Ovary (tissue), 9 donors: ENCODE results near the gene BTBD19. TPM values are rescaled to one million over a fixed set of nuclear protein-coding genes. Genes with fewer than 3 reads are reported as not detected.
"Not testable (repeated sequence)": the region's sequence is repeated elsewhere in the genome, so short reads cannot be mapped to it uniquely, and the experiment has no call there.

Source experiments
- DNase-seq, 5 donors: peaks; one replicate each; pipeline ENCODE4 v3.0.0-alpha.2; 2019 to 2020
- H3K27ac ChIP-seq, 2 donors: fragments of 200-600 bp; one replicate each; pipeline versions ENCODE4 v1.5.1 to v1.8.0; 2019 to 2022
- H3K27me3 ChIP-seq: fragments of 200-600 bp; one replicate; pipeline ENCODE4 v1.8.0; 2022
- H3K36me3 ChIP-seq: fragments of 200-600 bp; sonication (generic); one replicate; pipeline ENCODE4 v1.5.1; 2019
- H3K4me1 ChIP-seq: one replicate; pipeline ENCODE4 v1.8.1; 2013; ENCODE audit warnings: mild to moderate bottlenecking, moderate library complexity; ENCODE audit not compliant: insufficient read depth
- H3K4me3 ChIP-seq: fragments of 200-600 bp; sonication (generic); one replicate; pipeline ENCODE4 v1.5.1; 2017
- H3K9me3 ChIP-seq, 2 donors: fragments of 200-600 bp in 1 of 2; sonication (generic) in 1 of 2; one replicate each; pipeline versions ENCODE4 v1.5.1 to v1.8.1; 2013 to 2019; ENCODE audit warnings: mild to moderate bottlenecking in 1 of 2, moderate library complexity in 1 of 2
- EP300 ChIP-seq: sonication (generic); formaldehyde crosslinking; IDR thresholded peaks from one replicate; pipeline ENCODE4 v1.6.1; 2017; ENCODE audit warnings: antibody characterized with exemption
- POLR2A ChIP-seq: fragments of 450-650 bp; IDR thresholded peaks from one replicate; pipeline ENCODE4 v1.6.1; 2017; ENCODE audit warnings: antibody characterized with exemption, mild to moderate bottlenecking, moderate library complexity
- WGBS, 3 donors: extraction: QIAGEN DNeasy Blood & Tissue Kit in 1 of 3; methylation state at CpG; one replicate each; pipeline versions ENCODE4 v1.1.5 to v1.1.7; 2013 to 2017; 5-methylcytosine and 5-hydroxymethylcytosine counted together
- intact Hi-C, 4 donors: fragments of 100-400 bp; cut with DNase I; formaldehyde crosslinking; loops; one replicate each; pipeline versions ENCODE4 v1.11.0 to v1.15.1; 2022 to 2023
- polyA plus RNA-seq, 2 donors: library from polyadenylated mRNA; stranded (reverse); fragments of 200-250 nt in 1 of 2; fragments of 350-450 nt in 1 of 2; fragmentation: Illumina TruSeq in 1 of 2; extraction: RNeasy Lipid Tissue Mini Kit (QIAGEN cat#74804) in 1 of 2; gene quantifications; one replicate each; pipeline ENCODE4 v1.2.3, GENCODE V29; 2013 to 2014
- total RNA-seq, 7 donors: library from RNA; depleted of rRNA in 2 of 7; stranded (reverse); fragments of >200 nt in 2 of 7; fragmentation: NEBNext Ultra II Directional in 3 of 7; extraction: Animal tissue kit (Norgen Biotek cat#: 25700) in 3 of 7; gene quantifications; one replicate each; pipeline versions ENCODE4 v1.1.0 to v1.2.4, GENCODE V29; 2016 to 2023
- TF ChIP-seq, protein P1 (sequence below), 3 donors: fragments of 450-650 bp in 2 of 3; fragments of 200-600 bp in 1 of 3; IDR thresholded peaks; one replicate each; pipeline versions ENCODE4 v1.5.1 to v1.8.0; 2016 to 2022; ENCODE audit warnings: antibody characterized with exemption in 3 of 3, mild to moderate bottlenecking in 1 of 3
- donor health status: DM: no; HTN: no; CAD: no; lungs with moderate emphysema.
- donor health status: DM: no; HTN: no; CAD: no.
- donor health status: Bipolar disorder and iron deficiency.
- donor health status: DM: yes; HTN: yes; CAD: no.
- donor health status: DM: no; HTN: no; CAD: no.
- donor health status: DM: yes; HTN: yes; CAD: no.

The BTBD19 gene
- total and polyA plus RNA-seq, 9 donors: 7.1 to 24.3 (median 15.0) TPM

- H3K9me3 ChIP-seq: no peaks in the 10 kb centered on the region
- no peaks in the 10 kb centered on the region for H3K36me3 ChIP-seq
- 83 to 87% (median 87%) methylated on average over 8 to 9 of the region's 9 CpGs for whole genome bisulfite sequencing, 3 donors
- peak within 1 kb of the TSS in 1 of 2 donors; percentile 80 for H3K27ac ChIP-seq
- DNase-seq: no peak
- intact Hi-C loops: loop anchor here in 3 of 4 donors (5.0 to 10.0 kb wide), 5 partner anchors 34 to 514 kb away; partner anchors contain the start of genes HECTD3 (in 1 of the 3), KIF2C (in 1 of the 3), RNU5D-1 (in 1 of the 3) and UROD (in 1 of the 3)
- no peaks in the 10 kb centered on the region for H3K27me3 ChIP-seq
- no peak within 1 kb of the TSS for H3K4me3 ChIP-seq
- no peak for TF ChIP-seq POLR2A
- TF ChIP-seq, protein P1, sequence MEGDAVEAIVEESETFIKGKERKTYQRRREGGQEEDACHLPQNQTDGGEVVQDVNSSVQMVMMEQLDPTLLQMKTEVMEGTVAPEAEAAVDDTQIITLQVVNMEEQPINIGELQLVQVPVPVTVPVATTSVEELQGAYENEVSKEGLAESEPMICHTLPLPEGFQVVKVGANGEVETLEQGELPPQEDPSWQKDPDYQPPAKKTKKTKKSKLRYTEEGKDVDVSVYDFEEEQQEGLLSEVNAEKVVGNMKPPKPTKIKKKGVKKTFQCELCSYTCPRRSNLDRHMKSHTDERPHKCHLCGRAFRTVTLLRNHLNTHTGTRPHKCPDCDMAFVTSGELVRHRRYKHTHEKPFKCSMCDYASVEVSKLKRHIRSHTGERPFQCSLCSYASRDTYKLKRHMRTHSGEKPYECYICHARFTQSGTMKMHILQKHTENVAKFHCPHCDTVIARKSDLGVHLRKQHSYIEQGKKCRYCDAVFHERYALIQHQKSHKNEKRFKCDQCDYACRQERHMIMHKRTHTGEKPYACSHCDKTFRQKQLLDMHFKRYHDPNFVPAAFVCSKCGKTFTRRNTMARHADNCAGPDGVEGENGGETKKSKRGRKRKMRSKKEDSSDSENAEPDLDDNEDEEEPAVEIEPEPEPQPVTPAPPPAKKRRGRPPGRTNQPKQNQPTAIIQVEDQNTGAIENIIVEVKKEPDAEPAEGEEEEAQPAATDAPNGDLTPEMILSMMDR (IDR thresholded peaks at IDR 0.05): no peak
- no peak for TF ChIP-seq EP300
- H3K4me1 ChIP-seq: peaks cover 5% of the 10 kb centered on the region
Measured at GRCh38 chr1:44788120-44788860, 20.0 kb upstream of the BTBD19 start, which contains the start of gene BEST4. BEST4 (minus strand) TSS chr1:44788170; CDS start chr1:44787705, 465 bp downstream.

- Histone ChIP-seq H3K4me1 (no peaks in the 10 kb centered on the region), H3K27me3 (no peaks in the 10 kb centered on the region), H3K9me3 (no peaks in the 10 kb centered on the region), H3K27ac (no peak overlapping the region), H3K4me3 (no peak overlapping the region), H3K36me3 (no peaks in the 10 kb centered on the region)
- WGBS, 3 donors: 70 to 77% (median 75%) methylated on average over 7 of the region's 7 CpGs
- intact Hi-C loops: no loop called here
- TF ChIP-seq, protein P1 (IDR thresholded peaks at IDR 0.05): no peak
- TF ChIP-seq POLR2A (no peak), EP300 (no peak)
- no peak for DNase-seq
Measured at GRCh38 chr1:44790968-44791801, 17.1 kb upstream of the BTBD19 start.

DNA sequence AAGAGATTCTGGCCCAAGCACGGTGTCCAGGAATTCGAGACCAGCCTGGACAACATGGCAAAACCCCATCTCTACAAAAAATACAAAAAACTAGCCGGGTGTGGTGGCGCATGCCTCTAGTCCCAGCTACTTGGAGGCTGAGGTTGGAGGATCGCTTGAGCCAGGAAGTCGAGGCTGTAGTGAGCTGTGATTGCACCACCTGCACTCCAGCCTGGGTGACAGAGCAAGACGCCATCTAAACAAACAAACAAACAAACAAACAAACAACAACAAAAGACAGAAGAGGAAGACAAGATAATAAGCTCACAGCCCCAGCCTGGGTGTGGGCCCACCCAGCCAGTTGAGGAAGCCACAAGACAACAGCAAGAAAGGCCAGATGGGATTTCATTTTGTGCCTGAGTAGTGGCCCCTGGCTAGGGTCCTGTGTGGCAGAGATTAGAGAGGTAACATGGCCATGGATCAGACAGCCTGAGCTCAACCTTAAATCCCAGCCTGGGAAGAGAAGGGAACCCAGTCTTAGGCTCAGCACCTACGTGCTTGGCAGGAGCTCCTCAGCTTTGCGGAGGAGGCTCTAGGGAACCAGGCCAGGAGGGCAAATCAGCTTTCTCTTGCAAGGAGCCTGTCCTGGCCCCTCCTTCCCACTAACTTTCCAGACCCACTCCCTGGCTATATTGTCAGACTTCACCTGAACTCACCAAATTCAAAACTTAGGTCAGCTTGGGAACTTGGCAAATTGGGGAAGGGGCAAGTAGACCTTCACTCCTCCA, 15.4 kb upstream of the BTBD19 start:
- peak in 4 of 5 donors; percentile 42 to 67 (median 59) for DNase-seq
- TF ChIP-seq, protein P1 (IDR thresholded peaks at IDR 0.05): no peak
- TF ChIP-seq POLR2A (no peak), EP300 (no peak)
- 78 to 86% (median 84%) methylated on average over 9 of the region's 9 CpGs for WGBS, 3 donors
- peak overlapping the region in 1 of 2 donors; percentile 2 for H3K27ac ChIP-seq
- H3K9me3 ChIP-seq: no peaks in the 10 kb centered on the region
- no peak overlapping the region for H3K4me3 ChIP-seq
- no peaks in the 10 kb centered on the region for H3K27me3 ChIP-seq
- no peaks in the 10 kb centered on the region for H3K4me1 ChIP-seq
- H3K36me3 ChIP-seq: no peaks in the 10 kb centered on the region
- intact Hi-C loops: no loop called here

- H3K4me3 ChIP-seq, H3K36me3 ChIP-seq, H3K9me3 ChIP-seq, intact Hi-C loops, H3K27ac ChIP-seq, H3K27me3 ChIP-seq: not testable (repeated sequence)
- WGBS, 3 donors: 70 to 74% (median 72%) methylated on average over 8 of the region's 8 CpGs
- peaks cover 10% of the 10 kb centered on the region for H3K4me1 ChIP-seq
- DNase-seq: peak in 1 of 5 donors; percentile 15
Measured at GRCh38 chr1:44797886-44798285, 10.4 kb upstream of the BTBD19 start.
